Stimulated activated CD4-positive, alpha-beta T cell treated with anti-CD3 and anti-CD28 coated beads, Interleukin-4, amount 100 ng/mL, for 24 hours (primary cell): ENCODE data around the gene ITPR3.

Source experiments
- DNase-seq: peaks from one replicate; pipeline ENCODE4 v3.0.0-alpha.2; 2020

The ITPR3 gene

DNA sequence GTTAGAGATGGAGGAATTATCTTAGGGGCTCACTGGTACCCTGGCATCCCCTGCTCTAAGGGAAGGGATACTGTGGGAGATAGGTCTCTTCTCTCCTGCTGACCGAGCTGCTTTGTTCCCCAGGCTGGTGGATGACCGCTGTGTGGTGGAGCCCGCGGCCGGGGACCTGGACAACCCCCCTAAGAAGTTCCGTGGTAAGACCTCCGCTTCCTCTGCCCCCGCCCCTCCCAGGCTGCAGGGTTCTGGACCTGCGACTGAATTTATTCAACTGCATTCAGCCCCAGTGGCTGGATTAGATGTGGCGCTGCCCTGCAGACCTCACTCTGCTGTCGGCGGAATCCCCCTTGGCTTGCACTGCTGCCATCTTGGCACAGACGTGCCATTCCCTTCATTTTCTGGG, 19.2 kb downstream of the ITPR3 start:
- DNase-seq = no peak

DNA sequence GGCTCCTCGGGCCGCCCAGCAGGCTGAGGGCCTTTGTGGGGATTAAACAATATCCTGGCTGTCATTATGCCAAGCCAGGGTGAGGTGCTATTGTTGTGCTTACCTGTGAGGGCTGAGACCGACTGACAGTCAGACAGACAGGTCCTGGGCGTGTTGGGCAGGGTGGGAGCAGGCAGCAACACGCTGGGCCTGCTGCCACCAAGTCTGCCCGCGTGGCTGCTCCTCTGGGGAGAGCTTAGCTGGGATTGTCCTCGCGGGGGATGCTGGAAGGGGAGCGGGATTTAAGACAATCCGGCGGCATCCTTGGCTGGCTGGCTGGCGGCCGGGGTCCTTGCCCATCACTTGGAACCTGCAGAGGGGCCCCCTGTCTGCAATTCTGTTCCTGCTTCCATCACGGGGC, 20.0 kb downstream of the ITPR3 start:
- no peak for DNase-seq

DNA sequence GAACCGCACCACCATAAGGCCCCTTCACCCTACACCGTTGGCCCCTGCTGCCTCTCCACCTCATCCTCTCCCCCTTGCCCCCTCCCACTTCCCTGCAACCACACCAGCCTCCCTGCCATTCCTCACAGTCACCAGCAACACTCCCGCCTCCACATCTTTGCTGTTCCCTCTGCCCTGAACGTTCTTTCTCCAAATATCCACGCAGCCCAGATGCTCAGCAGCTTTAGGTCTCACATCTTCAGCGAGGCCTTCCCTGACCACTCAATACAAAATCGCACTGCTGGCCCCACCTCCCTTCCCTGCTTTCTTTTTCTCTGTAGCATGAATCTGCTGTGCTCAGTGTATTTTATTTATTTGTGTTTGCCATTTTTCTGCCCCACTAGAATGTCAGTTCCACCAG, 20.5 kb downstream of the ITPR3 start:
- no peak for DNase-seq

DNA sequence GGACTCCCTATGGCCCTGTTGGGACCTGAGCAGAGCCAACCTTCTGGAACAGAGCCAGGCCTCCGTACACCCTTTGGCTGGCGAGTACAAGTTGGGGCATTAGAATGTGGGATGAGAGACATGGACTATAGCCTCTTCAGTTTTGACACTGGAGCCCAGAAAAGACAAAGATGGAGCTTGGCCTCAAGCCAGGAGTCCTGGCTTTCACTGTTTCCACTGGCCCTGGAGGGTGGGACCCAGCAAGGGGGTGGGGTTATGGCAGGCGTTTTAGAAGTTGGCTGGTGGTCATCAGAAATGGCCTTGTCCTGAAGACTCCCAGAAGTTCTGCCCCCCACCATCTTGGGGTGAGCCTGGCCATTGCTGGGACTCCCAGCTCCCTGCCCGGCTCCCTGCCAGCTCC, 21.8 kb downstream of the ITPR3 start:
- DNase-seq = no peak

DNA sequence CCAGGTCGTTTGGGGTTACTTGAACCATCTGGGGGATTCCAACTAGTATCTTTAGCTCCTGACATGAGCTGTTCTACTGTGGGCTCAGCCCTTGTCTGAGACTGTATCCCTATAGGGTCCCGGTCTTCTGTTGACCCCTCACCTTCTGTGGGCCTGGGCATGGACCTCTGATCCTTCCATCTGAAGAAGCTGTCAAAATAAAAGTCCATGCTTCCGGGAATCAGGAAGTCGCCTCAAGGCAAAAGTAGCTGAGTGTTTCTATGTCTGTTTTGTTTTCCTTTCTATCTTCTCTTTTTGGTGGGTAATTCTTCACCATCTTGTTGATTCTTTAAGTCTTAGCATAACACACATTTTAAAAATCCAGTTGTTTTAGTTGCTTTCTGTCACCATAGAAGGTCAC, 30.3 kb downstream of the ITPR3 start:
- DNase-seq = no peak

DNA sequence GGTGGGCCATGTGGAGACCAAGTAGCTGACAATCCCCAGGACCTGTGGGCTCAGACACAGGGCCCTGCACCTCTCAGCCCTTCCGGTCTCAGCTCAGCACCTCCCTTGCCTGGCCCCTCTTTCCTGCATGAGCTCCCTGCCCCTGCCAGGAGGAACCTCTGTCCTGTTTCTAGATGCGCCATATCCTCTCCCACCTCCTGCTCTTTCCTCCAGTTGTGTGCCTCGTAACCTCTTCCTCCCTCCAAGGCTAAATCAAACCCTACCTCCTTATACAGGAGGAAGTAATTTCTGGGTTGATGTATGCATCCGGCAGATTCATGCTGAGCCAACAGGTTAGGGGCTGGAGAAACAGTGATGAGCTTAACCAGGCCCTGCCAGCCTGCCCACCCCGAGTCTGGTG, 30.9 kb downstream of the ITPR3 start:
- no peak for DNase-seq

DNA sequence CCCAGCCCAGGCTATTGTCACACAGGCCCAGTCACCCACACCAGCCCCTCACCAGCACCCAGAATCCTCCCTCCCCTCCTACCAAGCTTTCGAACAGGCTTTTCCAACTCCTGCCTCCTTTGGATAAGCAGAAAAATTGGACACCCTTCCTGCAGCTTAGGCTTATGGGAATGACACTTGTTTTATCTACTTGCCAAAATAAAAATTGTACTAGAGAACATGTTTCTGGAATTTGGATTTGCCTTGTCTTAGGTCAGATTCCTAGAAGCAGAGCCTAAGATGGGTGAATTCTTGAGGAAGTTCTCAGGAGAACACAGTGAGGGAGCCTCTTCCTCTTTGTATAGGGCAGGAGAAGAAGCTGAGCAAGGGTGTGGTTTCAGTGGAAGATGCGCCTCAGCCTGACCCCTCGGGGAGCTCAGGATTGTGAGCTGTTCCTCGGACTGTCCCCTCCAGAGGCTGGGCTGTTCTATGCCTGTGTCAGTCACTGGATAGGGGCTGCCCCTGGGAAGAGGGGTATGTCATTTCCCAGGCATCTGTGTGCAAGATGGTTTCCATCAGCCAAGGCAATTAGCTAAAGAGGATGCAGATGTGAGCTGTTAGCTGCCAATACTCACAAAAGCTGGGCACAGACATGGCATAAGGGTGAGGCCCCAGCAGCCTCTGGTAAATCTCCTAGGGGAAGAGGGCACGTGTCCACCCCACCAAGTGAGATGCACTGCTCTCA, 33.9 kb downstream of the ITPR3 start:
- no peak for DNase-seq

DNA sequence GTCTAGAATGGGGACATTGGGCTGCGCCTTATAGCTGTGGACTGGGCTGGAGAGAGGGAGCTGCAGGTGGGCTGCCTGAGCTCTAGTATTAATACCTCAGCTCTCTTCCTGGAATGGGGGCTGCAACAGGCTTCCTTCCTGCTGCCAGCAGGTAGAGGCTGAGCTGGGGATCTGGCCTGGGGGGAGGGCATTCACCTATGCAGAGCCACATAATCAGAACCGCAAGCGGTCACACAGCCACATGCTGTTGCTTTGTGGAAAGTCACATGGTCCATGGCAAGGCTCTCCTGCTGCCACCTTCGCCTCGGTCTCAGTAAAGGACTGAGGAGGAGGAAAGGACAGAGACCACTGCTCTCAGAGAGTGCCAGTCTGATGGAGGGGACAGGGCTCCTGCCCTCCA, 35.7 kb downstream of the ITPR3 start:
- no peak for DNase-seq

DNA sequence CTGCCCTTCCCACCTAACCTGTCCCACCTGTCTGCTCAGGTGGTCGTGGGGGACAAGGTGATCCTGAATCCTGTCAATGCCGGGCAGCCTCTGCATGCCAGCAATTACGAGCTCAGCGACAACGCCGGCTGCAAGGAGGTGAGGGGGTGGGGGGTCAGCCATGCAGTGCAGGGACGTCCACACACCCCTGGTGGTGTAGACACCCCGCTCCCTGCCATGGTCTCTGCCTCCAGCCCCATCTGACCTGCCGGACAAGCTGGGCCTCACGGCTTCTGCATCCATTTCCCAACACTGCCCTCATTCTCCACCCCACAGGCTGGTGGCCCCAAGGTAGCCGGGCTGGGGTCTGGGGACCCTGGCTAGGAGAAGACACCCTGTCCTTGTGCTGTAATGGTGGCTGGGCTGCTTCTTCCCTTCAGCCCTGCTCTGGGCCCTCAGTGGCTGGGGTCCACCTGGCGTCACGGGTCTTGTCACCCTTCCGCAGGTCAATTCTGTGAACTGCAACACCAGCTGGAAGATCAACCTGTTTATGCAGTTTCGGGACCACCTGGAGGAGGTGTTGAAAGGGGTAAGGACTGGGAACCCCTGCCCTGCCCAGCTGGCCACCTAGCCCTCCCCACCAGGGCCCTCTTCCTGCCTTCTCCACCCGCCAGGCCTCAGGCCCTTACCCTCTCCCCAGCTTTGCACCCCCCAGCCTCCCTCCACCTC, 38.0 kb downstream of the ITPR3 start:
- DNase-seq = no peak

DNA sequence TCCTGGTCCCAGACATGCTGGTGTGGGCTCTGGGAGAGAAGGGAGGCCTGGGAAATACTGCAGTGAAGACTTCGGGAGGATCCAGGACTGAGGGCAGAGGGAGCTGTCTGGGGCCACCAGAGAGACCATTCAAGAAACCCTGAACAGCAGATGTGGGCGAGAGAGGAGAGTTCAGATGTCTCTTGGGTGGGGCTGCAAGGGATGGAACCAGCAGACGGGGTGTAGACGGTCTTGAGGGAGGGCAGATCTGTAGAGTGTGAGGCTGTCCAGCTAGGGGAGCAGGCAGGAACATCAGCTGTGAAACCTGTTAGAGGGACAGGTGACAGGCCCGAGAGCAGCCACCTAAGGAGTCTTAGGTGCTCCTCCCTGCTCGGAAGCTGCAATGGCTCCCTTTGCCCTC, 38.9 kb downstream of the ITPR3 start:
- DNase-seq = no peak

DNA sequence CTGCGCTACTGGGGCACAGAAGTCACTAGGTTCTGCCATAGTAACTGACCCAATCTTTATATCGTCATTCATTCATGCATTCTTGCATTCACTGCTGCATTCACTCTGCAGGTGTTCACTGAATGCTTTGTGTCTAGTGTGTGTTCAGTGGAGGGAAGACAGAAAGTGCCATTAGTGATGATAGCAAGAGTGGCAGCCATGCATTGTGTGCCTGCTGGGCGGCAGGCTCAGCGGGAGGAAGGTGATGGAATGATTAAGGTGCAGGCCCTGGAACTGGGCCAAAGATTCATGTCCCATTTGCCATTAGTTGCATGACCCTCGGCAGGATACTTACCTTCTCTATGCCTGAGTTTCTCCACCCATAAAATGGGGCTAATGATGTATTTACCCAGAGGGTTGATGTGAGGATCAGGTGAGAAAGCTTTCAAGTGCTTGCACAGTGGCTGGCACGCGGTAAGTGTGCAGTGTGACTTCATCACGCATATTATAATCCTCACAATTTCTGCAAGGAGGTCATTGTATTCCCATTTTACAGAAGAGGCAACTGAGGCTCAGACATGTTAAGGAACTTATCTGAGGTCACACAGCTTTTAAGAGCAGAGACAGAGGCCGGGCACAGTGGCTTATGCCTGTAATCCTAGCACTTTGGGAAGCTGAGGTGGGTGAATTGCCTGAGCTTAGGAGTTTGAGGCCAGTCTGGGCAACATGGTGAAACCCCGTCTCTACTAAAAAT, 40.1 kb downstream of the ITPR3 start:
- no peak for DNase-seq

DNA sequence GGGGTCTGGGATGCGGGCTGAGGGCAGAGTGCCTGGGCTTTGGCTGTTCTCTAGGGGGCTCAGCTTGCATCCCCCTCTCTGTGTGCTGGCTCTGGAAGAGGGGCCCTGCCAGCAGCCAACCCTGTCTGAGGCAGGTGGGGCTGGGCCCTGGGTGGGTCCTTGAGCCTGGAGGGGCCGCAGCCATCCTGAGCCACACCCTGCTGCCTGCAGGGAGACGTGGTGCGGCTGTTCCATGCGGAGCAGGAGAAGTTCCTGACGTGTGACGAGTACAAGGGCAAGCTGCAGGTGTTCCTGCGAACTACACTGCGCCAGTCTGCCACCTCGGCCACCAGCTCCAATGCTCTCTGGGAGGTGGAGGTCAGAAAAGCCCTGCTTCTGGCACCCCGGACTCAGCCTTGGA, 41.2 kb downstream of the ITPR3 start:
- no peak for DNase-seq

DNA sequence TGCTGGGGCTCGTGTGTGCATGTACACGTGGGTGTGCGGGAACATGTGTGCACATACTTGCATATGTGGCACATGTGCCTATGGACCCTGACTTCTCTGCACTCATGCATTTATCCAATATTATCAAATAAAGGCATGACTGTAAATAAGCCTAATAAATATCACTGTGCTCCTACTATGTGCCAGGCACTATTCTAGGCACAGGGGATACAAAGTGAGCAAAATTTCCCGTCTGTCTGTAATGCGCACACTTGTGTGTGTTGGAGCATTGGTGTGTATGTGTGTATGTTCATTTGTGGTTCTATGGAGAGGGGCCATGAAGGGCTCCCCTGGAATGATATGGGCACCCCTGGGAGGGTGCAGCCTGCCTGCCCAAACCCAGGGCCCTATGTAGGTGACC, 41.9 kb downstream of the ITPR3 start:
- DNase-seq = no peak

DNA sequence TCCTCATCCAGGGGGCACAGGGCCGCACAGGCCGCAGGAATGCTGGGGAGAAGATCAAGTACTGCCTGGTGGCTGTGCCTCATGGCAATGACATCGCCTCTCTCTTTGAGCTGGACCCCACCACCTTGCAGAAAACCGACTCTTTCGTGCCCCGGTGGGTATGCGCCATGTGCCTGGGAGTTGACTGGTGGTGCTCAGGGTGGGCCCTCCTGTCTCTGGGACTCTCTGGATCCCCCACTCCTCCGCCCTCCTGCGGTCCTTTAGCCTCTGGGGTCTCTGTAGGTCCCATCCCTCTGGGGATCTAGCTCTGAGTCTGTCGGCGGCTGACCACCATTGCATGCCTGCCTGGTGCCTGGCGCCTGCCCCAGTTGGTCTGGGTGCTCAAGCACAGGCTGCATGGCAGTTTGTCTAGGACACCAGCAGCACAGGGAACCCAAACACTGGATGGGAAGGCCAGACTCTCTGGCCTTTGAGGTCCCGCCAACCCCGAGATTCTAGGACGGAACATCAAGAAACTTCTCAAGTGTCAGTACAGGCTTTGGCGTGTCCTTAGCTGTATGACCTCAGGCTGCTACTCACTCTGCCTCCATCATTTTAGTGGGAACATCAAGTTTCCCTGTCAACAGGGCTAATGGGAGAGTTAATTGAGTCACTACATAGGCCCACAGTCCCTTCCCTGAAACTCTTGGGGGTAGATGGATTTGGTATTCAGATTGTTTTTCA, 42.8 kb downstream of the ITPR3 start:
- DNase-seq = no peak

DNA sequence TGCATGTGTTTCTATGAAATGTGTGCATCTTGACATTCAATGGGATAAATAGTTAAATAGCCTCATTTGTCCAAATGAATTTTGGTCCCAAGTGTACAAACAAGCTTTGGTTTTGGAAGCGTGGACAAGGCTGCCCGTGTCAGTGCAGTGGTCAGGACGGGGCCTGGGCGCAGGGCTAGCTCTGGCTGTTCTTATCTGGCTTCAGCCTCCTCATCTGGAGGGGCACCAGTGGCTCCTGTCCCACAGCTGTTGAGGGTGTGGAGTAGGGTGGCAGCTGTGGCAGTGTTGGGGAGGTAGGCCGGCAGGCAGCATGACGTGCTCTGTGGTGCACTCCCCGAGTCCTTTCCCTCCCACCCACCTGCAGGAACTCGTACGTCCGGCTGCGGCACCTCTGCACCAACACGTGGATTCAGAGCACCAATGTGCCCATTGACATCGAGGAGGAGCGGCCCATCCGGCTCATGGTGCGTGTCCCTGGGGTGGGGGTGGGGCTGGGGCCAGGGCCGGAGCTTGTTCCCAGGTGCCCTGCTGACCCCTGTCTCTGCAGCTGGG, 43.5 kb downstream of the ITPR3 start:
- no peak for DNase-seq

DNA sequence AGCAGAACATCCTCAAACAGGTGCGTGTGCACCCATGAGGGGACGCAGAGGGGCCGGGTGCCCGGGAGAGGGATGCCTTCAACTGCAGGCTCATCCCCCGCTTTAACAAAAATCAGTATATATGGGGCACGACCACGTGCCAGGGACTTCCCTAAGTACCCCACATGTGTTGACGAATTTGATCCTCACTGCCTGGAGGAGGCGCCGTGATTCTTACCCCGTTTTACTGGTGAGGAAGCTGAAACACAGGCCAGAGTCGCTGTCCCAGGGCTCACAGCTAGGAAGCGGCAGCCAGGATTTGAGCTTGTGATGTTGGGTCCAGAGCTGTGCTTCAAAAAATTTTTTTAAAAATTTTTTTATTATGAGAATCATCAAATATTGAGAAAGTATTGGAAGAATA, 44.8 kb downstream of the ITPR3 start:
- DNase-seq = no peak

DNA sequence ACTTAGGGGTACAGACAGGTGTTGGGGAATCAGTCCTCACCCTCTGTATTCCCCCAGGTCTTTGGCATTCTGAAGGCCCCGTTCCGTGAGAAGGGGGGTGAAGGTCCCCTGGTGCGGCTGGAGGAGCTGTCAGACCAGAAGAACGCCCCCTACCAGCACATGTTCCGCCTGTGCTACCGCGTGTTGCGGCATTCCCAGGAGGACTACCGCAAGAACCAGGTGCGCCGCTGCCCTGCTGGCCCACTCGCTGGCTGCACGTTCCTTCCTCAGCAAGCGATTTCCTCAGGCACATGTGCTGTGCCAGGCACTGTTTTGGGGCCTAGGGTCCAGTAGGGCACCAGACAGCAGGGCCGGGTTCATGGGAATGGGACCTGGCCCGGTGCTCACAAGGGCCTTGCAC, 46.0 kb downstream of the ITPR3 start:
- DNase-seq = no peak

DNA sequence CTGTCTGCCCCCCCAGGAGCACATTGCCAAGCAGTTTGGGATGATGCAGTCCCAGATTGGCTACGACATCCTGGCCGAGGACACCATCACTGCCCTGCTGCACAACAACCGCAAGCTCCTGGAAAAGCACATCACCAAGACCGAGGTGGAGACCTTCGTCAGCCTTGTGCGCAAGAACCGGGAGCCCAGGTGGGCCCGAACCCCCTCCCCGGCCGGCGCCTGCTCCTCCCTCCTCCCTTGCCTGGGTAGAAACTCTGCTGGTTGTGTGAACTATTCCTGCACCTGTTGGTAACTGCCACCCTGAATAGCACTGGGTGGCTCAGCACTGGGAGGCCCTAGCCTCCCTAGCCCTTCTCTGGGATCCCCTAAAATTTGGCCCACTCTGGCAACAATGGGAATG, 46.7 kb downstream of the ITPR3 start:
- no peak for DNase-seq

DNA sequence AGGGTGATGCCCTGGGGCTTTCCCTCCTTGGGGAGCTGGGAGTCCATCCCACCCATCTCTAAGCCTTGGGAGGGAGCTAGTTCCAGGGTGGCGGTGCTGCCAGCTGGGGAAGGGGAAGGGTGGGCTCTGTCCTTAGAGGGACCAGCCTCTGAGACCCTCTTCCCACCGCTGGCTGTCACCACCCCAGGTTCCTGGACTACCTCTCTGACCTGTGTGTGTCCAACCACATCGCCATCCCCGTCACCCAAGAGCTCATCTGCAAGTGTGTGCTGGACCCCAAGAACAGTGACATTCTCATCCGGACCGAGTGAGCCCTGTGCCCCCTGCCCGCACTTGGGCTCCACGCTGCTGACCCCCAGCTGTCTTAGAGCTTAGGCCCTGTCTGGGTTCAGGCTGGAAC, 47.2 kb downstream of the ITPR3 start:
- DNase-seq = no peak

DNA sequence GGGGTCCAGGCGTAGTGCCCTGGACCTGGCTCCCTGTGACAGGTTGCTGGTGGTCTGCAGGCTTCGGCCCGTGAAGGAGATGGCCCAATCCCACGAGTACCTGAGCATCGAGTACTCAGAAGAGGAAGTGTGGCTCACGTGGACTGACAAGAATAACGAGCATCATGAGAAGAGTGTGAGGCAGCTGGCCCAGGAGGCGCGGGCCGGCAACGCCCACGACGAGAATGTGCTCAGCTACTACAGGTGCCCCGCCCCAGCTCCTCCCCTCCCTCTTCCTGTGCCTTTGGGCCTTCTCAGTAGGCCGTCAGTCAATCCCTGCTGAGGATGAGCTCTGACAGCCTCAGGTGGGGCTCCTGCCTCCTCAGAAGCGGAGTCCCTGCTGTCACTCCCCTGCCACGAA, 47.8 kb downstream of the ITPR3 start:
- peak; percentile 43 for DNase-seq

DNA sequence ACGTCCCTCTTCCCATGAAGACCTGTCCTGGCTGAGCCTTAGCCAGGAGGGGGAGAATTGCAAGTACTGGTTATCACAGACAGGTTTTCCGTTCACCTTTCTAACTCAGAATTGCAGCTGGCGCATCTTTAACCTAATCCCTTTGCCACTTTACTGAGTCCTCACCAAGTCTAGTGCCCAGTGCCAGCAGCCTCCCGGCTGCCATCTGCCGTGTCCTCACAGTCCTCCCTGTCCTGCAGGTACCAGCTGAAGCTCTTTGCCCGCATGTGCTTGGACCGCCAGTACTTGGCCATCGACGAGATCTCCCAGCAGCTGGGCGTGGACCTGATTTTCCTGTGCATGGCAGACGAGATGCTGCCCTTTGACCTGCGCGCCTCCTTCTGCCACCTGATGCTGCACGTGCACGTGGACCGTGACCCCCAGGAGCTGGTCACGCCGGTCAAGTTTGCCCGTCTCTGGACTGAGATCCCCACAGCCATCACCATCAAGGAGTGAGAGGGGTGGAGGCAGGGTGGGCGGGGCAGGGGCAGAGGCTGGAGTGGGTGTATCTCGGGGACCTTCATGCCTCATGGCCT, 49.1 kb downstream of the ITPR3 start:
- DNase-seq = no peak

DNA sequence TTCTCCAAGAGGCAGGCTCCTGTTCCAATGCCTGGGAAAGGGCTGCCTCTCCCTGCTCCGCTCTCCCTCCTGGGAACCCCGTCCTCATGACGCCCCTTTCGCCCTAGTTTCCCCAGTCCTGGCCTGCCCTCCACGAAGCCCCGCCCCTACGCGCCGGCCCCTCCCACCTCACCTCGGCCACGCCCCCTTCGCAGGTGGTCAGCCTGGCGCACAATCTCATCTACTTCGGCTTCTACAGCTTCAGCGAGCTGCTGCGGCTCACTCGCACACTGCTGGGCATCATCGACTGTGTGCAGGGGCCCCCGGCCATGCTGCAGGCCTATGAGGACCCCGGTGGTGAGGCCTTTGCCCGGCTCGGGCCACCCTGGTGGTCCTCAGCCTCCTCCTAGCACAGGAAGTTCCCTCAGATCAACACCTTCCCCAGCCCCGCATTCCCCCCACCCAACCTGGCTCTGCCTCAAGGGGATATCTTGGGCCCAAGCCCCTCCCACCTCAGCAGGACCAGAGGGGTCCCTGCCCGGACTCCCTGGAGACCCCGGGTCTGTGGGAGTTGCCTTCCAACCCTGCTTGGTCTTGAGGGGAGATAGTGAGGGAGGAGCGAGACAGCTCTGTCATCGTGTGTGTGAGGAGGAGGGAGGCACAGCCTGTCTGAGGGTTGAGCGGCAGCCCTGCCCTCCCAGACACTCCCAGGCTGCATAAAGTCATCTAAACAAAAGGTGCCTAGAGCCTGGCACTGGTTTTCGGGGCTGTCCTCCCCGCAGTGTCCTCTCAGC, 50.0 kb downstream of the ITPR3 start:
- DNase-seq = no peak
